Hematopoietic multipotent progenitor cell treated with erythropoietin and hydrocortisone succinate and interleukin-3 and kit ligand, for 6 days (in vitro differentiated cells): Measurements from ENCODE around the gene KCNJ1.
A peak's percentile ranks its signal among the peaks of the same experiment; 100 is the strongest.

Source experiments
- DNase-seq: peaks from one replicate; pipeline ENCODE4 v3.0.0-alpha.2; 2015

KCNJ1 gene

DNA sequence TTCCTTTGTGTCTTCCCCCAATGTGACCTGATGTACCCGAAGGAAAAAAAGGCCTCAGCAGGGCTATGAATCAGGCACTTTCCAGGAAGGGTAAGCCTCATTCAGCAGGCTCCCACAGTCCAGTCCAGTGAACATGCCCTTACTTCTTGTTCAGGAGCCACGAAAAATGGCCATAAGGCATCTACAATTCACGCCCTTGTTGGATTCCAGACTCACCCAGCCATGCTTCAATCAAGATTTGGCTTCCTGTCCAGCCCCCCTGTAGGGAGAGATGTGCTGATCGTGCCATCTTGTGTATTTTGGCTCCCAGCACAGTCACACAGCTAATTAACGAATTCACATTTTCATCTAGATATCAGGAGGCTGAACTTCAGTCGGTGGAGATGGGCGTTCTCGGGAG, 14.1 kb upstream of the KCNJ1 start:
- no peak for DNase-seq

DNA sequence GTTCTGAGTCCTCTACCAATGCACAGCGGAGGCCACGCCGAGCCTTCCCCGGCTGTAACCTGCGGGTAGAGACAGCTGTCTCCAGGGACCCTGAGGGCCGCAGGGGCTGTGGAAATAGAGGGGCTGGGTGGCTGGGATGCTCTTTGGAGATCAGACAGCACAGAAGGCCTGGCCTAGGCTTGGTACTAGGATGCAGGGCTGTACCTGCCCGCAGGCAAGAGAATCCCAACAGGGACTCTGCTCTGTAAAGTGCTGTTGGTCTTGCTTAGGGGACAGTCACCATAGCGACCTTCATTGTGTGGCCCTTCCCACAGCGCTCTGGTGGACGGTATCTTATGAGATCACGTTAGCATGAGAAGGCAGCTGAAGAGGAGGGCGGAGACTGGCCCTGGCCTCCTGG, 12.7 kb upstream of the KCNJ1 start:
- DNase-seq, result no peak

DNA sequence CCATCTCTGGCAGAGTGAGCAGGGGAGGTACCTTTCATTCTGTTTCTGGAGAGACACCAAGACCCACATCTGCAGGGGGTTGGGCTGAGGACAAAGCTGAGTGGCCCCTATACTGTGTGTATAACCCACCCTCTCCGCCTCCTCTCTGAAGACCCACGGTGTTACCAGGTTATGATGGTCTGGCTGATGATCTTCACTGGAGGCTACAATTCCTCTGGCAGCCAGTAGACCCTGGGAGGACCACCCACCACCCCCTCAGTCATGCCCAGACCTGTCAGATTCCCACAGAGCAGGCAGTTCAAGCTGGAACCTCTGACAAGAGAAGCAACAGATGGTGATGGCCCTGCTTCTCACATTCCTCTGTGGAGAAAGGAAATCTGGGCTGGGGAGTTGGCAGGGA, 11.4 kb upstream of the KCNJ1 start:
- DNase-seq, result no peak

DNA sequence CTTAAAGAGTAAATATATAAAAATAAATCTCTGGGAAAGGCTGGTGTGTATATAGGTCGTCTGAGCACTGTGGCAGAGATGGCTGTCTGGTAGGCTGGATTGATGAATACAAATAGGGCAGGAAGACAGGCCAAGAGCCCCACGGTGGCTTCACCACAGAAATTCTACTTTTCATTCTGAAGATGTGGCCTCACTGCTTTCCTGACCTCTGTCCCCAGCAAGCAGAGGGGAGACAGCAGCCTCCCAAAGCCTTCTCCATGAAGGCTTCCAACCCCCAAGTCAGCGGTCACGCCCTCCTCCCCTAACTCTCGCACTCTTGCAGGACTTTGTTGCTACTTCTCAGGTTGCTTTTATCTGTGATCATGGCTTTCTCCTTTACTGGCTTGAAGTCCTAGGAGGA, 10.6 kb upstream of the KCNJ1 start:
- DNase-seq, result no peak

DNA sequence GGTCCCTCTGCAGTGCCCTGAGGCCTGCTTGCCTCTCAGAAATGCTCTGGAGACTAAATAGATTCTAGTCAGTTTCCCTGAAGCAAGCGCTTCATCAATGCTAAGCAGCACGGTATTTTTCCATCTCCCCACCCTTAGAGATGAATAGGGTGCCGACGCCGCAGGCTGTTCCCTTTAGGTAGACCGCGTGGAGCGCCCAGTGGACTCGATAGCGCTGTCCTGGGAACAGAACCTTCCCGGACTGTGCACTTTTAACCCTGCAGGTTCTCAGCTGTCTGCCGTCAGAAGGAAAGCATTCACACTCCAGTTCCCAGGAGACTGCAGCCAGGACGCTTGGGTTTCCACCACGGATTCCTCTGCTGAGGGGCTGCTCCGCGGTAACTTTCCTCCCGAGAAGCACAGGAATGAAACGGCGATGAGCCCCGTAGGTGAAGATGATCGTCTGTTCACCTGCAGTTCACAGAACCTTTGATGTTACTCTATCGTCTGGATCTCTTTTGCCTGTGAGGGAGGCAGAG, 9.1 kb upstream of the KCNJ1 start:
- no peak for DNase-seq

DNA sequence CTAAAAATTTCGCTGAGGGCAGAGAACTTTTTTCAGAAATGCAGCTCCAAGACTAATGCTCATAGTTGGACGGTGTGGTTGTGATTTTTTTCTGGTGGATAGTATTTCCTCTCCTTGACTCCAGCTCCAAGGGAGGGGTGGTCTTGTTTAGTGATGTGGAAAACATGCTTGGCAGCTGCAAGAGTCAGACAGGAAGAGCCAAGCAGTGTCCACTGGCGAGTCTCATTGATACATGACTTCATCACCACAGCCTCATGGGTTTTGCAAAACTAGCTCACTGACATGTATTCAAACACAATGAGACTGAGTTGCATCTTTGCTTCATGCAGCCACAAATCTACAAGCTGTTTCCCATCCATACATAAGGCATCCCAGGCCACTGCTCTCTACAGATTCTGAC, 7.3 kb upstream of the KCNJ1 start:
- DNase-seq, result no peak

DNA sequence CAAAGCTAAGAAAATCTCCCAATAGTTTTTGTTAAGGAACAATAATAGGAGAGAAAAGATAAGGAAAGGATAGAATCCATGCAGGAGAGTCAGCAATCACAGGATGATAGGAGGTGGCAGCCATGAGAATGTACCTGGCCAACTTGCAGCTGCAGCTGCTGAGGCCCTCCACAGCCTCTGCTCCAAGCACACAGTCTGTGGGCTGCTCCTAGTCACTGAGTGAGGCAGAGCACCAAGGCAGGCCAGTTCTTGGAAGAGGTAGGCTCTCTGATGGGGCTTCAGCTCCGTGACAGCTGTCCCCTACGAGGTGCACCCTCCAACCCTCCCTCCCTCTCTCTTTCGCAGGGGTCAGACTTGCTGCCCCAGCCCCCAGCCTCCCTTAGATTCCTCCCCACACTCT, 5.5 kb upstream of the KCNJ1 start:
- no peak for DNase-seq

DNA sequence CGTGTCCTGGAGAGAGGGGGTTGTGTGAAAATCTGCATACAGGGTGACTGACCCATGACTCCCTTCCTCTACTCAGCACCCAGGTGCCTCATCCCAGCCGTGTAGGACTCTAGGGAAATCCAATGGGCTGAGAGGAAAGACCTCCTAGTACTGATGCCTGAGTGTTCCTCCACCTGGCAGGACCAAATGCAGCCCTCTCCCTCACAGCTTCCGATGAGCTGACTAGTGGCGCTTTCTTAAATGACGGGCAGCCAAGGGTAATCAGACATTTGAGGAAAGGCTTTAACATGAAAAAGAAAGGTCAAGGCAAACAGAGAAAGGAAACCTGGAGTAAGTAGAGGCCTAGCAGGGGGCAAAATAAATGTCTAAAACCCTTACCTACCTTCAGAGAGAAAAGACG, 5.0 kb upstream of the KCNJ1 start:
- no peak for DNase-seq

DNA sequence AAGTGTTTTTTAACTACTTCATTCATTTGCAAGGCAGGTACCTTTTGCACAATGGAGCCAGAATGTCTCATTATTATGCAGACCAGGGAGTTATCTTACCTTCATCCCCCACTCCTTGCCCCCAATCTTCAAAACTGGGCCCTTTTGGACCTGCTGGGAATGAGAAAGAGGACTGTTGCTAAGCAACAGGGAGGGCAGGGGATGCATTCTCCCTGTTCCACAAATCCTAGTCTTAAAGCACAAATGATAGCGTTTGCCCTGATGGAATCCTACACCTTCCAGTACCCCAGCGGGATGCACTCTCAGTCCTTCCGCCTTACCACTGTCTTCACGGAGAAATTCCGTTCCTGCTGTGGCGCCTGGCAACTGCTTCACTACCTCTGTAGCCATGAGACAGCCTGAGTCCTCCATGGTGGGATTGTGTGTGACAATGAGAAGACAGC, 4.1 kb upstream of the KCNJ1 start:
- no peak for DNase-seq

DNA sequence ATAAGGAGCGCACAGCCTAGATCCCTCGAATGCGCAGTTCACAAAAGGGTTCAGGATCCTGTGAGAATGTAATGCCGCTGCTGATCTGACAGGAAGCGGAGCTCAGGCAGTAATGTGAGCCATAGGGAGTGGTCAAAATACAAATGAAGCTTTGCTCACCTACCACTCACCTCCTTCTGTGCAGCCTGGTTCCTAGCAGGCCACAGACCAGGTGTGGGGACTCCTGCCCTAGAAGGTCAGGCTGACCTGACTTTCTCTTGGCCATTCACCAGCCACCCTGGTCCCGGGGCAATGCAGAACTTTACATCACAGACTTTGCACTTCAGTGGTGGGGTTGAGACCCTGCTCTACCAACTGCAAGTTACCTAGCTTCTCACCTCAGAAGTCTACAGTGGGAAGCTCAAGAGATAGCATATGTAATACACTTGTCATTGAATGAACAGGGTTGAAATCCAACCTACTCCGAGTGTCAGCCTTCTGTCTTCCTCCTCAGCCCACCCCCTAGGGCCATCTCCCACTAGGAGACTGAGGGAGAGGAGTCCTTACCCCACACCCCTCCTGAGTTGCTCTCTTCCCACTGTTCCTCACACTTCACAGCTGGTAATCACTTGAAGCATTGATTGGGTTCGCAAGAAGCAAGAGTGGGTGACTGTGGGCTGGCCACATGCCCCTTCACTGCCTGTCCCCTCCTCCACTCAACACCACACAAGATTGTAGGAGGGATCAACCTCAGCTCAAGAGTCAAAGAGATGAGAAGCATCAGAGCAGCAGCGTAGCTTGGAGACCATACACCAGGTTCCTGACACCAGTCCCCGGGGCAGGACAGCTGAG, 2.0 kb upstream of the KCNJ1 start:
- peak; percentile 32 for DNase-seq

DNA sequence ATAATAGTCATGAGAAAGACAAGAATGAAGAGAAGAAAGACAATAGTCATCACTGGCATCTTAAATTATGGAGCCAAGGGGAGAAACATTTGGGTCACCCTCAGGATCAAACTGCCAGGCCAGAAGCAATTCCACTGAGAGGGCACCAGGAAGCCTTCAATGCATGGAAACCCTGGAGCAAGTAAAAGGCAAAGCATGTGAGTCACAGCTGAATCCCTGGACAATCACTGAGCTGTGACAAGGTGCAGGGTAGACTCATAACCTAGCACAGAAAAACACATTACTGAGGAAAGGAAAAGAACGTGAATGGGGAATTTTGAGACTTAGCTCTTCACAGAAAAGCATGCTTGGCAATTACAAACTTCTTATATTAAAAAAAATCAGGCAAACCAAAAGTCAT, 1.6 kb downstream of the KCNJ1 start:
- DNase-seq, result no peak

DNA sequence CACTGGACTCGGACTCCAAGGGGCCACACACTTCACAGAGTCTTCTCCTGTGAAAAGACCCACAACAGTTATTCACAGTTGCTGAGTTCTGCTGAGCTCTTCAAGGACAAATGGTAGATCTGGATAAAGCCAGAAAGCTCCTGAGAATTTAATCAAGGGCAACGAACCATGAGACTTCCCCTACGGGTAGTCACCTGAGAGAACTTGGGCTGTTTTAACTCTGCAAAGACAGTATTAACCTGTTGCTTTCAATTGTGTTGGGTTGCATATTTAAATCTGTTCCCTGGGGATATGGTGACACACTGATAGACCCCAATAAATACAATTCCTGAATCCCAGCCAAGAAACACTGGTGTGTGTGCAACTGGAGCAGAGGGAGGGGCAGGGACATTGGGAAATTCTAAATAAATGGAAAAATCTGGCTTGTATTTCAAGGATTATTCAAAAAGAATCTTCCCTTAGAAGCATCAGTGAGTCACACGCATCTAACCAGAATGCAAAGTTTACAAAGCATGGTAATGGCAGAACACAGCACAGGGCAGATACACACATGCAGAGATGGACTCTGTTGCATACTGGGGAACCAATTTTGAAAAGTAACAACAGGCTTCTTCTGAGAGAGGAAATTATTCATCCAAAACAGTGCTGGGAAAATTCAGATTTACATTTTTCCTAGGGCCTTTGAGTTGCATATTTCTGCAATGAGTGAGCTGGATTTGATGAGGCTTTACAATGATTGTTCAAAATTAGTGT, 4.0 kb downstream of the KCNJ1 start:
- no peak for DNase-seq

DNA sequence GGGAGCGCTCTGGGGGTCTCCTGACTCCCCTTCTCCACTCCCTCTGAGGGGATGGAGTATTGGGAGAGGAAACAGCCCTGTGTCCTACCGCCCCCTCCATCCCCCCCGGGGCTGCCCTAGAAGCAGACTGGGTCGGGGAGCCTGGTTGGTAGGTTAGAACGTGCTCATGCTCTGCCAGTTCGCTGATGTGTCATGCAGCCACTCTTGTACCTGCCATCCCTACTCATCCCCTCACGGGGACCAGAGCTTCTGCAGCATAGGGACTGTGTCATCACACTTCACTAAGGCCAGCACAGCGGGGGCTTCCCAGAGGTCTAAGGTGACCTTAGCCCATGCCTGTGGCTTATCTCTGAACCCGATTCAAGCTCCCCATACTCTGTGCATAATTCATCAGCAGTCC, 4.7 kb downstream of the KCNJ1 start:
- no peak for DNase-seq

DNA sequence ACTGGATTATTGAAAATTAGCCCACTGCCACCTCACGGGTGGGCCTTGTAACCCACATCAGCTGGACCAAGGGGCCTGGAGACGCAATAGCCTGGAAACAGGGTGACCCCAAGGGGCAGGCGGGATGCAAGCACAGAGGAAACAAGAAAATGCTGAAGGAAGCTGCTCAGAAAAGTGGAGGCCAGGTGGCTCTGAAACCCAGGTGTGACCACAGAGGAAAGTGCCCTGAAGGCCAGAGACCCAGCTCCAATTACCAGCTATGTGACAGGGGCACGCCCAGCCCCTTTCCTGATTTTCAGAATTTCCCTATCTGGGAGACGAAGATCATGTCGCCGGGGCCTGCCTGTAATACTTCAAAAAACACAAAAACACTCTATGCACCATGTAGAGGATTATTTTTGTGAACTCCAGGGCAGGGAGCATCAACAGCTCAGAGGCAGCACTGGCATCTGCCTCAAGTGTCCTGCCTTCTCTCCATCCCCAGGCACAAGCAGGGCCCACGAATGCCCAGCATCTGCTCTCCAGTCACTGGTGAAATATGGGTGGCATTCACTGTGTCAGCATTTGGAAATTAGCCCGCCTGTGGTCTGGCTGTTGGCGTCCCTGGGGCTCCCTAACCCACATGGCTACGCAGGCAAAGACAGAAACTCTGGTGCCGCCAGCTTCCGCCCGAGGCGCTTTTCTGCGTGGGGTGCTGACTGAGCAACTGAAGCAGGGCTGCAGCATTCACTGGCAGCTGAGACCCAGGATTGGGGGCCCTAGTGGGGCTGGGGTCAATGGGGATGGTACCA, 6.3 kb downstream of the KCNJ1 start:
- no peak for DNase-seq

DNA sequence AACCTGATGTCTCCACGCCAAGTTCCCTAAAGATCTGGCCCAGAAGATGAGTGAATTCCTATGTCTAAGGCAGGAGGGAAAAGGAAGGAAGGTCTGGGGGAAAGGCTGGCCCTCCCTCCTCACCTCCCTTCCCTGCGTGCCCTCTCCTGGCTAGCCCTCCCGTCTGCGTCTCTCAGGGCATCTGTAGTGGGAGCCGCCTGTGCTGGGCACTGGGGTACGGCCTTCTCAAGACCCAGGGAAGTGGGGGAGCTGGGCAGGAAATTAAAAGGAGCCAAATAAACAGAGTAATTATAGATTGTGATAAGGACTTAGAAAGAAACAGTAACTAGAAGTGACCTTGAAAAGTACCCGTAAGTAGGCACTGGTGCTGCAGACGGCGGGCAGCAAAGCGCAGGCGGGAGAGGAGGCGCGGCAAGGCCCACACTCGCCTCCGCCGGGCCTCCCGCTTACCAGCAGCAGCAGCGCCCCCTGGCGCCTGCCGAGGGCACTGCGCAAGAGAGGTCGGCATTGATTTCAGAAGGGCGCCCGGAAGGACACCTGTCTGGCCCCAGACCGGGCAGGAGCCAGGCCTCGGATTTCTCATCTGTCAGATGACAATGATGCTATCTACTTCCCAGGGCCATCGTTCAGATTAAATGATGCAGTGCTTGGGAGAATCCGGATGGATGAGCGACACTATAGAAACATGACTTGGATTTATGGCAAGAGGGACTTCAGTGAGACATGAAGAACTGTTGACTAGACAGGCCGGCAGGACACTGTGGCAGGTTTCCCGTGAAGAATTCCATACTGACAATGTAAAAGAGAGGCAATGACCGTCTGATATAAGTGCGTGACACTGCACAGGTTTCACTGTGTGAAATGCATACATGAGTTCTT, 7.3 kb downstream of the KCNJ1 start:
- DNase-seq, result peak; percentile 82

DNA sequence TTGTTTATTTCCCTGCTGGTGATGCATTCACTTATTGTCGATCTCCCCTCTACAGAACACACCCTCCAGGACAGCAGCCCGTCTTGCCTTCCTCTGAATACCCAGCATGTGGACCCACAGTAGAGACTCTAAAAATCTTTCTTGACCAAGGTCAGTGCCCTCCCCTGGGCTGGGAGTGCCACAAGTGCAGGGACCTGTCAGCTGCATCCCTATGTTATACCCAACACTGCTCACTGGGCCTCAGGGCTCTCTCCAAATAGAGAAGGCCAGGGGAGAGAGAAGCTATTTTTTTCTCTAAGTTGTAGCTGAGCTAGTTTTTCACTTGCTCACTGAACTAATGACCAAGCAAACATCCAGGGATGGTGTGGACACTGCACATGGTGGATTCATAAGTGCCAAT, 9.8 kb downstream of the KCNJ1 start:
- DNase-seq, result no peak

DNA sequence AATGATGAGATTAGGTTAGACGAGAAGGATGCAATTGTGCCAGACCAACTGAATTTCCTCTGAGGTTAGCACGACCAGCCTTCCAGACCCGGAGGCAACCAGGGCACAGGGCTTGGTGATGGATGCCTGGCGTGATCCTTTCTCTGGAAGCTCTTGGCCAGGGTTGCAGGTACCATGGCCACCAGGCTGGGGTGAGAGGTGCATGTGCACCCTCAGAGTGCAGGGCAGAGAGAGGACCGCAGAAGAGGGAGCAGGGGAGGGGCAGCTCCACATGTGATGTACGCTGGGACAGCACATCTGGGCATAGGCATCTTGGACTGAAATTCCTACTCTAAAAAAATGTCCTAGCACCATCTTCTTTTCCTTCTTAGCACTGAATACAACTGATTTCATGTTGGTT, 10.9 kb downstream of the KCNJ1 start:
- DNase-seq, result no peak

DNA sequence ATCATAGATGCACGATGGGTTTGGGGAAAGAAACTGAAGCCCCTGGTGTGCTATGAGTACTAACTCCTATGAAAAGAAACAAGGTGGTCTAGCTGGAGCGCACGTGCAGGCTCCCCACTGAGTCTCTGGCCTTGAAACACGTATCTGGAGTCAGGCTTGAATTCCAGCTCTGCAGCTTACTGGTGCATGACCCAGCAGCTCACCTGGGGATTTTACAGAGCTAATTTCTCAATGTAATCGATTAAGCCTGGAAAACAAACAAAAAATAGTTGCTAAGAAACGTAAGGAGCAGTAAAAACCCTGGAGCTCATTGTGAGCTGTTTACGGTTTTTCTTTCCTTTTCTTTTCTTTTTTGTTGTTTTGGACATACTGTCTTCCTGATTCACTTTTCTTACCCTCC, 12.3 kb downstream of the KCNJ1 start:
- DNase-seq, result no peak

DNA sequence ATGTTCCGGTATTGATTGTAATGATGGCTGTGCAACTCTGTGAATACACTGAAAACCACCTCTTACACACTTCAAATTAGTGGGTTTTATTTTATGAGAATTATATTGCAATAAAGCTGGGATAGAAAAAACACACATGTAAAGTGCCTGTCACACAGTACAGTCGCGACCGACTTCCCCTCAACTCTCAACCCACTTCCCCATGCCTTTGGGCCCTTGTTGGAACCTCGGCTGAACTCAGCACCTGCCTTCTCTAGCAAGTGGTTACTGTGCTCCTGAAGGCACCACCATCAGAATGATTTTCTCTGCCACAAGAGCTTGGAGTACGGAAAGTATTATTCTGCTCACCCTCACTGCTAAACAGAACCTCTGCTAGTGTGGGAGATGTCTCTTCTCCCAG, 13.5 kb downstream of the KCNJ1 start:
- no peak for DNase-seq

DNA sequence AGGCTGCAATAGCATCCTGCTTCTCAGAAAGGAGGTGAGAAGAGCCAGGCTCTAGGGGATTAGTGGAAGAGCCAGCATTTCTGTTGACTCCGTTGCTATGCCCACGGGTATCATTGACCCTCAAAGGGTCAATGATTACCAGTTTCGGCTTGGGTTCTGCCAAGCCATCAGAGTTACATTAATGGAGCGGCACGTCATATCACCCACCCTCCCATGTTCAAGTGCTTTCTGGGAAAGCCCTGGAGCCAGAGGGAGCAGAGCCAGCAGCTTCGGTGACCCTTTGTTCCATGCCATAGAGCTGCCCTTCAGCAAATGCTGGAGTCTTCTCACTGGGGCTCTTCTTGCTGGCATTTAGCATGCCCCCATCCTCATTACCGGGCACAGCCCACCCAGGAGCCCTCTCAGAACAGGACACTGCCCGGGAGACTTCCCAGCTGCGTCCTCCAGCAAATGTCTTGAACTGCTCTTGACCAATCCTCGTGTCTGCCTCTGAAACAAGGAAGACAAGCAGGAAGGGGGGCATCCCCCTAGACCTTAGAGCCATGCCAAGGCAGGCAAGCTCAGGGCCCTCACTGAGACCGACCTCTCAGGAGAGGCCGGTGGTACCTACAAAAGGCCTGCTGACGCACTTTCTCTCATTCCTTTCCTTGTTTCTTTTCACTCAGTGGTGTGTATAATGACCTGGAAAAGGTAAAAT, 14.6 kb downstream of the KCNJ1 start:
- DNase-seq, result no peak

DNA sequence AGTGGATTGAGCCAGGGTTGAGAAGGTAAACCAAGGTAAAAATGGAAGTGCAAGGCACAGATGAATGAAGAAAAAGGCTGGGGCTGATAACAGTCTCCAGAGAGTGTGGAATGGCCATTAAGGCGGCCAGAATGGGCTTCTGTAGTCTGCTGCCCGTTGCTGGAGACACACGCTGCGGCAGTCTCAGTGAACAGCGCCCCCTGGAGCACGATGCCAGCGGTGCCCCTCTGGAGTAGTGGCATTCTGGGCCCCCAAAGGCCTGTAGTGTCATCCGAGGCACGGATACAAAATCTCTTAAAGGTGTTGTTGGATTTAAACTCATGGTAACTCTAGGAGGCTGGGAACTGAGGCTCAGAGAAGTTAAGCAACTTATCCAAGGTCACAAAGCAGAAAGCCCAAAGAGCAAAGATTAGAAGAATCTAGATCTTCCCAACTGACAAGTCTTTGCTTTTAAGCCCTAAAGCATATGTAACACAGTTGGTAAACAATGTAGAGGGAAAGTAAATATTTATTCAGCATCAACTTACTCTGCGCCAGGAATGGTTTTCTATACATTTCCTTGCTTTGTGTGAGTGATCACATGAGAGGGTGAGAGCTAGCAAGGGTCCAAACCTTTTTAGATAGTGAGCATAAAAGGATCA, 18.2 kb downstream of the KCNJ1 start:
- peak; percentile 81 for DNase-seq
